ENCODE results near the gene DNAH14.

DNA sequence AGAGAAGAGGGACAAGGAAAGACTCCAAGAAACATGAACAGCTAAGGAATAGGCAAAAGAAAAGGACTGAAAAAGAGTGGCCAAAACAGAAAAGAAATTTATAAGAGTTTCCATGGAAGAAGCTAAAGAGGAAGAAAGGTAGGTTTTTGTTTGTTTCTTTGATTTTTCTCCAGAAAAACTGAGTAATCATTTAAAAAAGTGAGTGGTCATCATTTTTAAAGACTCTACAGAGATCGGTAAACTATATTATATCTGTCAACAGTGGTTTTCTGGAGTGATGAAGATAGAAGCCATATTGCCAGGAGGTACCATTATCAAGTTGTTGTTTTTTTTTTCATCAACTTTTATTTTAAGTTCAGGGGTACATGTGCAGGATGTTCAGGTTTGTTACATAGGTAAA lies 202.4 kb downstream of the DNAH14 start:
- no peak for TF ChIP-seq POLR2A (IDR thresholded peaks at IDR 0.05; ENCODE audit: low read depth, low read length)
- TF ChIP-seq TAF1 (IDR thresholded peaks at IDR 0.05; ENCODE audit: low read depth, low read length) = no peak
- no peak for TF ChIP-seq POLR2AphosphoS5 (IDR thresholded peaks at IDR 0.05; ENCODE audit: low read depth, low read length)
- TF ChIP-seq PAX5 (IDR thresholded peaks at IDR 0.05; ENCODE audit: insufficient read depth, low read length, severe bottlenecking) = no peak
